HCT116 (cell line): ENCODE results near the gene CLEC16A. TPM values are rescaled to one million over a fixed set of nuclear protein-coding genes. Genes with fewer than 3 reads are reported as not detected.

Source experiments
- ATAC-seq: fragments of 200-7000 bp; cut with Tn5 transposase; 2 replicates; pipeline ENCODE4 v1.9.1; 2020; ENCODE audit warnings: mild to moderate bottlenecking, moderate library complexity
- BruUV-seq: library from RNA; stranded (reverse); fragments of 400-500 nt; replicated peaks from 2 replicates; lab custom pipeline; 2021; lab: Mats Ljungman, UMichigan
- CTCF ChIA-PET: fragments of 300-600 bp; sonication (Branson Sonifier 250); formaldehyde crosslinking; loops from one replicate; lab custom pipeline; 2021; ENCODE audit warnings: antibody characterized with exemption; lab: Charles Lee
- POLR2A ChIA-PET: fragments of 300-600, 350-600 bp; sonication (Branson Sonifier 250); formaldehyde crosslinking; loops from one replicate; lab custom pipeline; 2021; ENCODE audit warnings: antibody characterized with exemption; lab: Charles Lee
- RAD21 ChIA-PET, 2 experiments: fragments of 300-600 bp; sonication (Branson Sonifier 250); formaldehyde crosslinking; loops; one replicate each; lab custom pipeline; 2023; ENCODE audit warnings: low total read pairs in 2 of 2; ENCODE audit not compliant: uncharacterized antibody in 2 of 2, unreplicated experiment in 2 of 2, low non-redundant PET in 1 of 2; lab: Charles Lee
- DNase-seq: peaks from one replicate; pipeline ENCODE4 v3.0.0-alpha.2; 2010; ENCODE audit warnings: low read depth, low spot score
- H2AFZ ChIP-seq: fragments of 200-600 bp; shearing (Covaris generic), sonication (generic); 2 replicates; pipeline ENCODE4 v1.6.1; 2017; ENCODE audit warnings: low read depth, mixed run types, mixed read lengths, antibody characterized with exemption, low read length; ENCODE audit not compliant: poor library complexity, severe bottlenecking
- H3K27ac ChIP-seq: 2 replicates; pipeline ENCODE4 v1.5.1; 2012; ENCODE audit warnings: low read depth, low read length
- H3K27me3 ChIP-seq: fragments of 200-600 bp; sonication (generic); 2 replicates; pipeline ENCODE4 v1.6.1; 2016; ENCODE audit warnings: mixed run types, low read length, mixed read lengths; ENCODE audit not compliant: insufficient read depth
- H3K36me3 ChIP-seq, 2 experiments: fragments of 200-500 bp in 1 of 2; fragments of 200-600 bp in 1 of 2; sonication (Bioruptor generic) in 1 of 2; sonication (generic) in 1 of 2; 2 replicates each; pipeline versions ENCODE4 v1.5.1 to v1.6.1; 2014 to 2016; ENCODE audit warnings: low read length in 2 of 2, inconsistent platforms in 1 of 2, mixed read lengths in 1 of 2, mixed run types in 1 of 2; ENCODE audit not compliant: insufficient read depth in 2 of 2, control insufficient read depth in 1 of 2
- H3K4me1 ChIP-seq, 2 experiments: fragments of 200-600 bp in 1 of 2; sonication (generic) in 1 of 2; 2 replicates each; pipeline versions ENCODE4 v1.5.1 to v1.6.1; 2012 to 2017; ENCODE audit warnings: low read length in 2 of 2, inconsistent platforms in 1 of 2, mild to moderate bottlenecking in 1 of 2, mixed read lengths in 1 of 2, mixed run types in 1 of 2, moderate library complexity in 1 of 2; ENCODE audit not compliant: insufficient read depth in 2 of 2, control insufficient read depth in 1 of 2
- H3K4me2 ChIP-seq: fragments of 200-600 bp; sonication (generic); 2 replicates; pipeline ENCODE4 v1.6.1; 2017; ENCODE audit warnings: mixed run types, low read length, mixed read lengths
- H3K4me3 ChIP-seq, 2 experiments: fragments of 200-600 bp in 1 of 2; sonication (generic) in 1 of 2; replicated peaks in 1 of 2; 2 replicates each; pipeline ENCODE4 v1.5.1; 2011 to 2016; ENCODE audit warnings: low read length in 2 of 2, control low read depth in 1 of 2, low read depth in 1 of 2, mild to moderate bottlenecking in 1 of 2, mixed read lengths in 1 of 2, mixed run types in 1 of 2
- H3K79me2 ChIP-seq: fragments of 200-600 bp; sonication (generic); 2 replicates; pipeline ENCODE4 v1.6.1; 2017; ENCODE audit warnings: mild to moderate bottlenecking, mixed run types, low read length, moderate library complexity, mixed read lengths; ENCODE audit not compliant: insufficient read depth
- H3K9ac ChIP-seq: fragments of 200-600 bp; sonication (generic); 2 replicates; pipeline ENCODE4 v1.6.1; 2016; ENCODE audit warnings: low read length, mixed read lengths
- H3K9me2 ChIP-seq: fragments of 200-600 bp; sonication (generic), shearing (Covaris generic); 2 replicates; pipeline ENCODE4 v1.6.1; 2017; ENCODE audit warnings: mixed run types, mild to moderate bottlenecking, moderate library complexity; ENCODE audit not compliant: insufficient read depth
- H3K9me3 ChIP-seq, 2 experiments: fragments of 200-500 bp in 1 of 2; fragments of 200-600 bp in 1 of 2; sonication (Bioruptor generic) in 1 of 2; sonication (generic) in 1 of 2; 2 replicates each; pipeline ENCODE4 v1.6.1; 2014 to 2017; ENCODE audit warnings: low read length in 2 of 2, mixed read lengths in 2 of 2, inconsistent platforms in 1 of 2, low read depth in 1 of 2, mild to moderate bottlenecking in 1 of 2, mixed run types in 1 of 2, moderate library complexity in 1 of 2; ENCODE audit not compliant: control insufficient read depth in 1 of 2, insufficient read depth in 1 of 2
- H4K20me1 ChIP-seq: fragments of 200-600 bp; sonication (generic), shearing (Covaris generic); 2 replicates; pipeline ENCODE4 v1.6.1; 2017; ENCODE audit warnings: mixed run types, mild to moderate bottlenecking, moderate library complexity; ENCODE audit not compliant: insufficient read depth
- ELF1 ChIP-seq: IDR thresholded peaks from 2 replicates; pipeline ENCODE4 v1.6.1; 2012; ENCODE audit warnings: low read depth, borderline replicate concordance
- EZH2 ChIP-seq: fragments of 200-600 bp; sonication (generic); IDR thresholded peaks from 2 replicates; pipeline ENCODE4 v1.6.1; 2017; ENCODE audit warnings: antibody characterized with exemption, mixed run types
- FOSL1 ChIP-seq: IDR thresholded peaks from 2 replicates; pipeline ENCODE4 v1.6.1; 2012; ENCODE audit warnings: low read depth
- MAX ChIP-seq: IDR thresholded peaks from 2 replicates; pipeline ENCODE4 v1.6.1; 2012
- POLR2AphosphoS5 ChIP-seq: IDR thresholded peaks from 2 replicates; pipeline ENCODE4 v1.6.1; 2011; ENCODE audit warnings: mild to moderate bottlenecking, low read depth, low read length, moderate library complexity
- TCF7L2 ChIP-seq: IDR thresholded peaks from 2 replicates; pipeline ENCODE4 v1.7.0; 2011; ENCODE audit warnings: borderline replicate concordance, inconsistent platforms; ENCODE audit not compliant: insufficient read depth, insufficient read length; ENCODE audit errors: extremely low read depth
- YY1 ChIP-seq: IDR thresholded peaks from 2 replicates; pipeline ENCODE4 v1.6.1; 2011; ENCODE audit warnings: low read length, low read depth, moderate library complexity, mild to moderate bottlenecking; ENCODE audit not compliant: insufficient replicate concordance; ENCODE audit errors: extremely low read depth
- ZBTB33 ChIP-seq: IDR thresholded peaks from 2 replicates; pipeline ENCODE4 v1.6.1; 2011; ENCODE audit warnings: mild to moderate bottlenecking, low read length, moderate library complexity; ENCODE audit not compliant: insufficient replicate concordance; ENCODE audit errors: extremely low read depth
- ZFX ChIP-seq: fragments of 450-650 bp; IDR thresholded peaks from 2 replicates; pipeline ENCODE4 v1.6.1; 2017
- intact Hi-C: fragments of 100-400 bp; cut with micrococcal nuclease; formaldehyde crosslinking; loops from 2 replicates; pipeline ENCODE4 v1.10.0; 2022
- total RNA-seq: library from RNA; stranded (reverse); gene quantifications from one replicate; pipeline ENCODE4 v1.2.1, GENCODE V29; 2021; ENCODE audit not compliant: unreplicated experiment

CLEC16A gene
- total RNA-seq, 1 experiment from 2014 or later, result 18.0 TPM

DNA sequence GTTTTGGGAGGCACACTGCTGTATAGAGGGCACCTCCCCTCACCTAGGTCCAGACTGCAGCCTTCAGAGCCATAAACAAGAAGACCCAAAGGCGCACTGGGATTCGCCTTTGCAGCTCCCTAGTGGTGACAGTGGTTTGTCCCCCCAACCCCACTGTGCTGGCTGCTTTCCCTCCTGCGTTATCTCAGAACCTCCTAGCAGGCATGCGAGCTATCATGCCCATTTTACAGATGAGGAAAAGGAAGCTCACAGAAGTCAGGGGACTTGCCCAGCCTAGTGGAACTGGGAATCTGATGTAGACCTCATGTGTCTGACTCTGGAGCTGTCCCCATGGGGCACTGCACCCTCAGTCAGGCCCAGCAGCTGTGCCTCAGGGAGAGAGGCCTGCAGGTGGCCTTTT lies 115.2 kb downstream of the CLEC16A start:
- Histone ChIP-seq H3K9me2 (no peaks in the 10 kb centered on the region), H2AFZ (no peak overlapping the region), H3K27me3 (no peaks in the 10 kb centered on the region), H3K9me3 (no peaks in the 10 kb centered on the region), H3K9ac (no peak overlapping the region), H3K36me3 (no peaks in the 10 kb centered on the region), H3K4me3 (no peak overlapping the region), H3K27ac (no peak overlapping the region), H3K79me2 (no peaks in the 10 kb centered on the region), H4K20me1 (no peaks in the 10 kb centered on the region), H3K4me1 (no peaks in the 10 kb centered on the region), H3K4me2 (no peak overlapping the region)
- BruUV-seq, result no TSS peak
- intact Hi-C loops, result no loop called here
- CTCF ChIA-PET, result no interaction called here
- POLR2A ChIA-PET, result no interaction called here
- ATAC-seq, result no peak
- RAD21 ChIA-PET, result no interaction called here
- TF ChIP-seq EZH2 (no peak), POLR2AphosphoS5 (no peak), ZFX (no peak), ZBTB33 (no peak), TCF7L2 (no peak), ELF1 (no peak), FOSL1 (no peak), MAX (no peak)
- DNase-seq, result no peak

DNA sequence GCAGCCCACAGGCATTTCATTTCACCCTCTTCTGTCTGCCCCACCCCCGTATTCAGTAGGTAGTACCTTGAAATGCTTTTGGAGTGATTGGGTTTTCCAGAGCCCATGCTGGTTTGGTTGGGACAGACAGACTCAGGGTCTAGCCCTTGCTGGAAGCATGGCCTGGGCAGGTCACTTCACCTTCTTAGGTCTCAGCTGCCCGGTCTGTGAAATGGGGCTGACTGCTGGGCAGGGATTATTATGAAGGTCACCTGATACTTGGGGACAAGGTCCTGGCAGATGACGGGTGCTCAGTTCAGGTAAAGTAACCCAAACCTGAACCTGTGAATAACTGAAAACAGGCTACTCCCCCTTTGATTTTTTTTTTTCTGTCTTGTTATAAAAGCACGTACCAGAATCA lies 116.0 kb downstream of the CLEC16A start:
- ChIA-PET CTCF (no interaction called here), POLR2A (no interaction called here), RAD21 (no interaction called here)
- no peak for ATAC-seq
- H3K27ac ChIP-seq, result no peak overlapping the region
- H3K9me2 ChIP-seq, result no peaks in the 10 kb centered on the region
- no peaks in the 10 kb centered on the region for H3K79me2 ChIP-seq
- intact Hi-C loops, result no loop called here
- no peaks in the 10 kb centered on the region for H3K27me3 ChIP-seq
- no TSS peak for BruUV-seq
- no peak overlapping the region for H3K4me2 ChIP-seq
- no peaks in the 10 kb centered on the region for H3K4me1 ChIP-seq
- no peak overlapping the region for H3K9ac ChIP-seq
- no peaks in the 10 kb centered on the region for H3K9me3 ChIP-seq
- no peaks in the 10 kb centered on the region; a peak in 1 of 4 replicates for H3K36me3 ChIP-seq
- H2AFZ ChIP-seq, result no peak overlapping the region
- TF ChIP-seq YY1, result no peak
- no peak overlapping the region for H3K4me3 ChIP-seq
- H4K20me1 ChIP-seq, result no peaks in the 10 kb centered on the region
- DNase-seq, result no peak
